B cell (primary cell): ENCODE data around the gene SH3D19. TPM values are rescaled to one million over a fixed set of nuclear protein-coding genes. Genes with fewer than 3 reads are reported as not detected.

Source experiments
- ATAC-seq: fragments of 200-7000 bp; cut with Tn5 transposase; one replicate; pipeline ENCODE4 v1.10.0; 2021; ENCODE audit warnings: low read depth, mild to moderate bottlenecking, moderate number of reproducible peaks, moderate library complexity
- CTCF ChIA-PET: fragments of 350-600 bp; sonication (Branson Sonifier 250); formaldehyde crosslinking; loops from one replicate; lab custom pipeline; 2021; ENCODE audit warnings: antibody characterized with exemption, inconsistent platforms; lab: Charles Lee
- POLR2A ChIA-PET: fragments of 350-600 bp; sonication (Branson Sonifier 250); formaldehyde crosslinking; loops from one replicate; lab custom pipeline; 2021; ENCODE audit warnings: antibody characterized with exemption; lab: Charles Lee
- DNase-seq: peaks from one replicate; pipeline ENCODE4 v3.0.0; 2013
- H2AFZ ChIP-seq: 2 replicates; pipeline ENCODE4 v1.6.1; 2012; ENCODE audit warnings: mild to moderate bottlenecking, low read depth, low read length; ENCODE audit not compliant: insufficient read depth, poor library complexity, severe bottlenecking
- H3K27ac ChIP-seq, 2 donors: 1 replicate in 1 of 2; 2 replicates in 1 of 2; pipeline ENCODE4 v1.5.1; 2012 to 2013; ENCODE audit warnings: low read length in 2 of 2, mild to moderate bottlenecking in 2 of 2, moderate library complexity in 1 of 2
- H3K27me3 ChIP-seq, 4 experiments: fragments of 200-600 bp in 1 of 4; sonication (generic) in 1 of 4; replicated peaks in 1 of 4; 1 replicate in 2 of 4; 2 replicates in 2 of 4; pipeline versions ENCODE4 v1.6.1 to v1.7.0; 2013 to 2016; ENCODE audit warnings: low read length in 3 of 4, mild to moderate bottlenecking in 2 of 4, mixed read lengths in 1 of 4, moderate library complexity in 1 of 4; ENCODE audit not compliant: insufficient read depth in 4 of 4, control insufficient read depth in 3 of 4; ENCODE audit errors: control extremely low read depth in 1 of 4
- H3K36me3 ChIP-seq, 2 experiments: replicated peaks in 1 of 2; 1 replicate in 1 of 2; 2 replicates in 1 of 2; pipeline versions ENCODE4 v1.6.1 to v1.7.1; 2013; ENCODE audit warnings: low read length in 1 of 2; ENCODE audit not compliant: insufficient read depth in 2 of 2, control insufficient read depth in 1 of 2; ENCODE audit errors: control extremely low read depth in 1 of 2, extremely low read depth in 1 of 2
- H3K4me1 ChIP-seq, 2 donors: fragments of 200-600 bp in 1 of 2; sonication (generic) in 1 of 2; 1 replicate in 1 of 2; 2 replicates in 1 of 2; pipeline versions ENCODE4 v1.5.1 to v1.6.1; 2013 to 2017; ENCODE audit warnings: low read length in 2 of 2; ENCODE audit not compliant: control insufficient read depth in 2 of 2, insufficient read depth in 2 of 2
- H3K4me2 ChIP-seq: replicated peaks from 2 replicates; pipeline ENCODE3; 2012; ENCODE audit warnings: mild to moderate bottlenecking, low read depth, low read length; ENCODE audit not compliant: poor library complexity, severe bottlenecking
- H3K4me3 ChIP-seq, 5 experiments: fragments of 200-600 bp in 1 of 5; sonication (generic) in 1 of 5; 1 replicate in 3 of 5; 2 replicates in 2 of 5; pipeline versions ENCODE4 v1.5.1 to v1.7.0; 2011 to 2016; ENCODE audit warnings: low read length in 4 of 5, mild to moderate bottlenecking in 4 of 5, low read depth in 2 of 5, control low read depth in 1 of 5, moderate library complexity in 1 of 5; ENCODE audit not compliant: insufficient read depth in 1 of 5; ENCODE audit errors: control extremely low read depth in 1 of 5, extremely low read depth in 1 of 5
- H3K79me2 ChIP-seq: fragments of 200-600 bp; sonication (generic); one replicate; pipeline ENCODE4 v1.6.0; 2016; ENCODE audit warnings: low read length; ENCODE audit not compliant: control insufficient read depth, insufficient read depth
- H3K9ac ChIP-seq: fragments of 200-600 bp; sonication (generic); 2 replicates; pipeline ENCODE4 v1.6.1; 2017; ENCODE audit warnings: mild to moderate bottlenecking, low read length, moderate library complexity
- H3K9me3 ChIP-seq, 3 donors: one replicate each; pipeline versions ENCODE4 v1.6.1 to v1.7.1; 2013; ENCODE audit warnings: low read length in 2 of 3; ENCODE audit not compliant: control insufficient read depth in 2 of 3, insufficient read depth in 1 of 3; ENCODE audit errors: control extremely low read depth in 1 of 3
- H4K20me1 ChIP-seq: 2 replicates; pipeline ENCODE4 v1.6.0; 2012; ENCODE audit warnings: mild to moderate bottlenecking, low read length; ENCODE audit not compliant: insufficient read depth, control insufficient read depth, poor library complexity, severe bottlenecking
- H3K27ac Mint-ChIP-seq: one replicate; pipeline ENCODE4 v1.8.0; 2021; ENCODE audit warnings: mixed read lengths
- H3K27me3 Mint-ChIP-seq: one replicate; pipeline ENCODE4 v1.8.0; 2021; ENCODE audit warnings: mixed read lengths
- H3K4me1 Mint-ChIP-seq: one replicate; pipeline ENCODE4 v1.8.0; 2021; ENCODE audit warnings: mixed read lengths
- H3K4me3 Mint-ChIP-seq: one replicate; pipeline ENCODE4 v1.8.0; 2021; ENCODE audit warnings: mixed read lengths
- H3K9me3 Mint-ChIP-seq: one replicate; pipeline ENCODE4 v1.8.0; 2022; ENCODE audit warnings: mixed read lengths; ENCODE audit not compliant: insufficient read depth
- EZH2 ChIP-seq: IDR thresholded peaks from 2 replicates; pipeline ENCODE4 v1.6.1; 2012; ENCODE audit warnings: borderline replicate concordance, low read depth, mild to moderate bottlenecking, moderate library complexity, low read length; ENCODE audit not compliant: insufficient read depth, poor library complexity, severe bottlenecking
- WGBS: methylation state at CpG from one replicate; pipeline ENCODE4 v1.1.5; 2013; ENCODE audit warnings: missing lambda C conversion rate; ENCODE audit not compliant: insufficient coverage; 5-methylcytosine and 5-hydroxymethylcytosine counted together
- intact Hi-C: fragments of 100-400 bp; cut with micrococcal nuclease; formaldehyde crosslinking; loops from one replicate; pipeline ENCODE4 v1.10.0; 2022
- polyA plus RNA-seq: library from polyadenylated mRNA; depleted of rRNA; stranded (reverse); fragments of >200 nt; gene quantifications from 2 replicates; pipeline ENCODE4 v1.2.3, GENCODE V29; 2012
- total RNA-seq, 2 donors: library from RNA; stranded (reverse); fragments of 120-200 nt in 1 of 2; gene quantifications; 1 replicate in 1 of 2; 2 replicates in 1 of 2; pipeline versions ENCODE4 v1.2.3 to v1.2.4, GENCODE V29; 2013 to 2022
- TF ChIP-seq, protein P1 (sequence below): fragments of 200-600 bp; IDR thresholded peaks from one replicate; pipeline ENCODE4 v1.8.0; 2022; ENCODE audit warnings: antibody characterized with exemption, mild to moderate bottlenecking

Gene SH3D19
- total and polyA plus RNA-seq, 2 donors (not counting 1 experiment from before 2014, with no cell fraction given): 0.01 TPM; not detected in 1

DNA sequence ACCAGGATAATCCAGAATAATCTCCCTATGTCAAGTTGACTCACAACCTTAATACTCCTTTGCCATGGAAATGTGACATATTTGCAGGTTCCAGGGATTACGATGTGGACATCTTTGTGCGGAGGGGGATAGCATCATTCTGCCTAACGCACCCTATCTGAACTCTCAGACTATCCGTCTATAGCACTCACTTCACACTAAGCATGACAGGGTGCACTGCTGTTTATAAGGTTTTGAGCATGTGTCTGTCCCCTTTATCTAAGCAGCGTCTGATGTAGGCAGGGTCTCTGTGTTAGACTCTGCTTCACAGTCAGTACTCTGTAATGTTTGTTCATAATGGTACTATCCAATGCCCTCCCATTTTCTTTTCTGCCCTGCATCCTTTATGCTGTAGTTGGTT lies 91.8 kb downstream of the SH3D19 start:
- Mint-ChIP-seq H3K4me3 (no peak overlapping the region), H3K9me3 (peaks cover 3% of the 10 kb centered on the region), H3K27ac (no peak overlapping the region), H3K4me1 (no peaks in the 10 kb centered on the region), H3K27me3 (peaks cover 13% of the 10 kb centered on the region)
- no peak for DNase-seq
- Histone ChIP-seq H3K36me3 (no peaks in the 10 kb centered on the region), H4K20me1 (no peaks in the 10 kb centered on the region), H3K27ac (no peak overlapping the region), H3K9ac (no peak overlapping the region), H2AFZ (no peak overlapping the region), H3K79me2 (no peaks in the 10 kb centered on the region), H3K4me3 (no peak overlapping the region), H3K4me2 (no peak overlapping the region), H3K9me3 (peaks cover 0 to 11% (median 0%) of the 10 kb centered on the region in 3 donors), H3K4me1 (no peaks in the 10 kb centered on the region), H3K27me3 (no peaks in the 10 kb centered on the region)
- TF ChIP-seq, protein P1, sequence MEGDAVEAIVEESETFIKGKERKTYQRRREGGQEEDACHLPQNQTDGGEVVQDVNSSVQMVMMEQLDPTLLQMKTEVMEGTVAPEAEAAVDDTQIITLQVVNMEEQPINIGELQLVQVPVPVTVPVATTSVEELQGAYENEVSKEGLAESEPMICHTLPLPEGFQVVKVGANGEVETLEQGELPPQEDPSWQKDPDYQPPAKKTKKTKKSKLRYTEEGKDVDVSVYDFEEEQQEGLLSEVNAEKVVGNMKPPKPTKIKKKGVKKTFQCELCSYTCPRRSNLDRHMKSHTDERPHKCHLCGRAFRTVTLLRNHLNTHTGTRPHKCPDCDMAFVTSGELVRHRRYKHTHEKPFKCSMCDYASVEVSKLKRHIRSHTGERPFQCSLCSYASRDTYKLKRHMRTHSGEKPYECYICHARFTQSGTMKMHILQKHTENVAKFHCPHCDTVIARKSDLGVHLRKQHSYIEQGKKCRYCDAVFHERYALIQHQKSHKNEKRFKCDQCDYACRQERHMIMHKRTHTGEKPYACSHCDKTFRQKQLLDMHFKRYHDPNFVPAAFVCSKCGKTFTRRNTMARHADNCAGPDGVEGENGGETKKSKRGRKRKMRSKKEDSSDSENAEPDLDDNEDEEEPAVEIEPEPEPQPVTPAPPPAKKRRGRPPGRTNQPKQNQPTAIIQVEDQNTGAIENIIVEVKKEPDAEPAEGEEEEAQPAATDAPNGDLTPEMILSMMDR: no peak
- no peak for ATAC-seq
- POLR2A ChIA-PET: no interaction called here
- CTCF ChIA-PET: no interaction called here
- 100% methylated on average over 1 of the region's 5 CpGs for WGBS
- intact Hi-C loops: no loop called here

DNA sequence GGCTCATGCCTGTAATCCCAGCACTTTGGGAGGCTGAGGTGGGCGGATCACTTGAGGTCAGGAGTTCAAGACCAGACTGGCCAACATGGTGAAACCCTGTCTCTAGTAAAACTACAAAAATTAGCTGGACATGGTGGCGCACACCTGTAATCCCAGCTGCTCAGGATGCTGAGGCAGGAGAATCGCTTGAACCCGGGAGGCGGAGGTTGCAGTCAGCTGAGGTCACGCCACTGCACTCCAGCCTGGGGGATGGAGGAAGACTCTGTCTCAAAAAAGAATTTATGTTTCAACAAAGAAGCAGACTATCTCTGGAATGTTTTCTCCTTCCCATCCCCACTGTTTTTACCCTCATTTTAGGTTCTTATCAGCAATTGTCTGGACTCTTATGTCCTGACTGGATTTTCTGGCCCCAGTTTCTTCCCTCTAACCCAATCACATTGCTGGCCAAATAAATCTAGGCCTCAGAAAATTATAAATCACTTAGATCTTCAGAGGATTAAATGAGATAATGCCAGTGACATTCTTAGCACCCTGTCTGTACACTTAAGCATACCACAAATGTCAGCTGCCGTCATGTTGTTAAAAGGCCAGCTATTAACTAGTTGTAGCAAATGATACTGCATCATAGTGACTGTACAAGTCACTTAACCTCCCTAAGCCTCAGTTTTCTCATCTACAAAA lies 93.3 kb downstream of the SH3D19 start:
- H4K20me1 ChIP-seq: no peaks in the 10 kb centered on the region
- CTCF ChIA-PET: no interaction called here
- H3K9ac ChIP-seq: no peak overlapping the region
- peaks cover 0 to 11% (median 0%) of the 10 kb centered on the region in 3 donors for H3K9me3 ChIP-seq
- 92% methylated on average over 2 of the region's 7 CpGs for WGBS
- H3K27ac ChIP-seq: no peak overlapping the region
- peaks cover 3% of the 10 kb centered on the region for H3K9me3 Mint-ChIP-seq
- H3K79me2 ChIP-seq: no peaks in the 10 kb centered on the region
- no peaks in the 10 kb centered on the region for H3K4me1 ChIP-seq
- H3K27me3 ChIP-seq: peaks cover 0 to 6% (median 0%) of the 10 kb centered on the region in 4 experiments
- POLR2A ChIA-PET: no interaction called here
- no peak overlapping the region for H2AFZ ChIP-seq
- H3K36me3 ChIP-seq: no peaks in the 10 kb centered on the region
- H3K4me3 Mint-ChIP-seq: no peak overlapping the region
- no peak overlapping the region for H3K27ac Mint-ChIP-seq
- H3K27me3 Mint-ChIP-seq: peaks cover 10% of the 10 kb centered on the region
- ATAC-seq (no peak), DNase-seq (no peak)
- no peak overlapping the region for H3K4me3 ChIP-seq
- TF ChIP-seq, protein P1: no peak
- no peak for TF ChIP-seq EZH2
- intact Hi-C loops: no loop called here
- no peak overlapping the region for H3K4me2 ChIP-seq
- H3K4me1 Mint-ChIP-seq: no peaks in the 10 kb centered on the region
